Fibroblast of villous mesenchyme (primary cell): Measurements from ENCODE around the gene FRAS1. TPM values are rescaled to one million over a fixed set of nuclear protein-coding genes. Genes with fewer than 3 reads are reported as not detected.

ENCODE experiments used
- DNase-seq: peaks from one replicate; pipeline ENCODE4 v3.0.0-alpha.2; 2010; ENCODE audit warnings: low read depth
- H3K4me3 ChIP-seq: 2 replicates; pipeline ENCODE4 v1.5.1; 2011; ENCODE audit warnings: low read depth, mild to moderate bottlenecking, low read length
- total RNA-seq: library from RNA; depleted of rRNA; stranded (reverse); fragments of >200 nt; gene quantifications from 2 replicates; pipeline ENCODE4 v1.2.3, GENCODE V29; 2012
- TF ChIP-seq, protein P1 (sequence below): IDR thresholded peaks from 2 replicates; pipeline ENCODE4 v1.5.1; 2012; ENCODE audit warnings: low read depth, mild to moderate bottlenecking, low read length; ENCODE audit not compliant: insufficient read depth

FRAS1 gene
- total RNA-seq, 1 donor, result 1.3 TPM

DNA sequence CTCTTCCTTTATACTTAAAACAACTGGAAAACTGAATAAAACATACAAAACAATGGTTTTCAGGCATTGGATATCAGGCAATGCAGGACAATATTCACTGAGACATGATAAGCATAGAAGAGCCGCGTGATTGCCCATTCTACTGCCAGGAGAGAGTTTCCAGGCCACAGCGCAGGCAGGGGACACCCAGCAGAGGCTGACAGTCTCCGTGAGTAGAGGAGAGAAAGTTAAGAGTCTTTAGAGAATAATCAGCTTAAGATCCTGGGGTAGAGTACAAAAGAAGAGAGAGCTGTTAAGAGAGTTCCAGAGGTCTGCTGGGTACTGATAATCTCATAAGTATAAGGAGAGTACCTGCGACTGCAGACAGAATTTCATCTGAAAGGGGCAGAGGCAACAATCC lies 18.4 kb upstream of the FRAS1 start:
- TF ChIP-seq, protein P1, sequence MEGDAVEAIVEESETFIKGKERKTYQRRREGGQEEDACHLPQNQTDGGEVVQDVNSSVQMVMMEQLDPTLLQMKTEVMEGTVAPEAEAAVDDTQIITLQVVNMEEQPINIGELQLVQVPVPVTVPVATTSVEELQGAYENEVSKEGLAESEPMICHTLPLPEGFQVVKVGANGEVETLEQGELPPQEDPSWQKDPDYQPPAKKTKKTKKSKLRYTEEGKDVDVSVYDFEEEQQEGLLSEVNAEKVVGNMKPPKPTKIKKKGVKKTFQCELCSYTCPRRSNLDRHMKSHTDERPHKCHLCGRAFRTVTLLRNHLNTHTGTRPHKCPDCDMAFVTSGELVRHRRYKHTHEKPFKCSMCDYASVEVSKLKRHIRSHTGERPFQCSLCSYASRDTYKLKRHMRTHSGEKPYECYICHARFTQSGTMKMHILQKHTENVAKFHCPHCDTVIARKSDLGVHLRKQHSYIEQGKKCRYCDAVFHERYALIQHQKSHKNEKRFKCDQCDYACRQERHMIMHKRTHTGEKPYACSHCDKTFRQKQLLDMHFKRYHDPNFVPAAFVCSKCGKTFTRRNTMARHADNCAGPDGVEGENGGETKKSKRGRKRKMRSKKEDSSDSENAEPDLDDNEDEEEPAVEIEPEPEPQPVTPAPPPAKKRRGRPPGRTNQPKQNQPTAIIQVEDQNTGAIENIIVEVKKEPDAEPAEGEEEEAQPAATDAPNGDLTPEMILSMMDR, result no peak
- no peak for DNase-seq
- H3K4me3 ChIP-seq, result no peak overlapping the region

DNA sequence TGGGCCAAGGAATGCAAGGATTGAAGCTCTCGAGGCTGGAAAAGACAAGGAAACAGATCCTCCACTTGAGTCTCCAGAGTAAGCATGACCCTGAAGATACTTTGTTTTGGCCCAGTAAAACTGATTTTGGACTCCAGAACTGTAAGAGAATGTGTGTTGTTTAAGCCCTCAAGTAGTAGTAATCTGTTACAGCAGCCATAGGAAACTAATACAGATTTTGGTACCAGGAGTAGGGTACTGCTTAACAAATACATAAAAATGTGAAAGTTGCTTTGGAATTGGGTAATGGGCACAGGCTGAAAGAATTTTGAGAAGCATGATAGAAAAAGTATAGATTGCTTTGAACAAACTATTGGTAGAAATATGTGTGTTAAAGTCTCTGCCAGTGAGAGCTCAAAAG lies 17.4 kb upstream of the FRAS1 start:
- no peak for DNase-seq
- TF ChIP-seq, protein P1, result no peak
- H3K4me3 ChIP-seq, result no peak overlapping the region

DNA sequence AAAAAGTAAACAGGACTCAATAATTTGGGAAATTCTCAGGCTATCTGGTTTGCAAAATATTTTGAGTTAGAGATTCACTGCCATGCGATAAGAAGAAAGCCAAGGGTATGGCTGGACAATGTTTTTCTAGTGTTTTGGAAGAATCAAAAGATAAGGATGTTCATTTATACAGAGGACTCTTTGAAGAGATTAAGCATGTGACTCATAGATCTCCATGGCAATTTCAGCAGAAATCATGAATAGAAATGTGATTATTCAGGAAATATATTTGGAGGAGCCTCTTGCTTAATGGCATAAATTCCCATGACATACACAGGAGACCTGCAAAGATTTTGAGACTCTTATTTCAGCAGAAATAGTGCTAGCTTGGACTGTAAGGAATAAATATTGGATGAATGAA lies 16.7 kb upstream of the FRAS1 start:
- no peak for DNase-seq
- TF ChIP-seq, protein P1, result no peak

DNA sequence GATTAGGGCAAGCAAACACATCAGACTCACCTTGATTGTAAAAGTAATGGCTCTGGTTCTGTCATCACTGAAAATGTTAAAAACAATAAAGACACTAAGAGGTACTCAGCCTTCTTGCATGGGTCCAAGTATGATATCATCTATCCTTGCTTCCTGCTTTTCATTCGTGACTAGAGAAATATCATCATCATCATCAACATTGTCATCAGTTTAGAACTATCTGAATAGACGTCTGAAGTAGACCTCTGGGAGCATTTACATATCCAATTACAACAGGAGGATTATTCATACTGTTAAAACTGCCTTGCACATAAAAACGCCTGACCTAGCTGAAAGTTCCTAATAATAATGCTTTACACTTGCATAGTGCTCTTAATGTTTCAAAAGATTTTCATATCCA lies 9.8 kb upstream of the FRAS1 start:
- DNase-seq, result no peak
- H3K4me3 ChIP-seq, result no peak overlapping the region
- TF ChIP-seq, protein P1, result no peak

More for the DNA sequence above, 16.7 kb upstream of the FRAS1 start:
- H3K4me3 ChIP-seq, result no peak overlapping the region

DNA sequence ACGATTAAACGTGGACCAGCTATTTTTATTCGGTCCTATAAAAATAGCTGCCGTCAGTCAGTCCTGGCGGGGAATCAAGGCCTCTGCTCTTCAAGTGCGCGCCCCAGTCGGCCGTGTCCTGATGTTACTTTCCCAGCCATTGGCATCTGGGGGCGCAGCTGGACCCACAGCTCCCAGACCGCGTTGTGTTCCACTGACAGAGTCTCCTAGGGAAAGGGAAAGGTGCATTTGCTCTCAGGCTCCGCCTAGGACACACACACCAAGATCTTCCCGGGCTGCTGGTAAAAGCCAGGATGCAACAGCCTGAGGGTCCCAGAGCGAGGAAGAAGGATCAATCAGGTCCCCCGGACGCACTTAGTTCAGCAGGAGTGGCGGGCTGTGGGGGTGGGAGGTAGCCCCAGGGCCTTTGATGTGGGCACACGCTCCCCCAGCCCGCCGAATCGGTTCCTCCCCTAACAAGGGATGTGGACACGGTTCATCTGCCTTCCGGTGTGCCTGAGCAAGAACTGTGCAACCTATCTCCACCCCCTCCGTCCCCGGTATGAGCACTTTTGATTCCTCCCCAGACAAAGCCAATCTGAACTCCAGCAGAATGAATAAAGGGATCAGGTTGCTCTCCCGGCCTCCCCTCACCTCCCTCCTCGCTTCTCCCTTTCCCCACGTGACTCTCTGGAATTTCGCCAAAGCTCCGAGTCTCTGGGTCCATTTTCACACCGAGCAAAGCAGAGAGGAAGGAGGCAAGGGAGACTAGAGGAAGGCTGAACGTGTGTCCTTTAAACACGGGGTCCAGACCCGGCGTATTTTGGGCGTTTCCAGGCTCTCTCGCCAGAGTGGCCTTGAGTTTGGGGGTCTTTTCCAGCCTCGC lies 626 bp upstream of the FRAS1 start:
- TF ChIP-seq, protein P1, result no peak
- DNase-seq, result peak; percentile 41
- H3K4me3 ChIP-seq, result peak overlapping the region; percentile 59

DNA sequence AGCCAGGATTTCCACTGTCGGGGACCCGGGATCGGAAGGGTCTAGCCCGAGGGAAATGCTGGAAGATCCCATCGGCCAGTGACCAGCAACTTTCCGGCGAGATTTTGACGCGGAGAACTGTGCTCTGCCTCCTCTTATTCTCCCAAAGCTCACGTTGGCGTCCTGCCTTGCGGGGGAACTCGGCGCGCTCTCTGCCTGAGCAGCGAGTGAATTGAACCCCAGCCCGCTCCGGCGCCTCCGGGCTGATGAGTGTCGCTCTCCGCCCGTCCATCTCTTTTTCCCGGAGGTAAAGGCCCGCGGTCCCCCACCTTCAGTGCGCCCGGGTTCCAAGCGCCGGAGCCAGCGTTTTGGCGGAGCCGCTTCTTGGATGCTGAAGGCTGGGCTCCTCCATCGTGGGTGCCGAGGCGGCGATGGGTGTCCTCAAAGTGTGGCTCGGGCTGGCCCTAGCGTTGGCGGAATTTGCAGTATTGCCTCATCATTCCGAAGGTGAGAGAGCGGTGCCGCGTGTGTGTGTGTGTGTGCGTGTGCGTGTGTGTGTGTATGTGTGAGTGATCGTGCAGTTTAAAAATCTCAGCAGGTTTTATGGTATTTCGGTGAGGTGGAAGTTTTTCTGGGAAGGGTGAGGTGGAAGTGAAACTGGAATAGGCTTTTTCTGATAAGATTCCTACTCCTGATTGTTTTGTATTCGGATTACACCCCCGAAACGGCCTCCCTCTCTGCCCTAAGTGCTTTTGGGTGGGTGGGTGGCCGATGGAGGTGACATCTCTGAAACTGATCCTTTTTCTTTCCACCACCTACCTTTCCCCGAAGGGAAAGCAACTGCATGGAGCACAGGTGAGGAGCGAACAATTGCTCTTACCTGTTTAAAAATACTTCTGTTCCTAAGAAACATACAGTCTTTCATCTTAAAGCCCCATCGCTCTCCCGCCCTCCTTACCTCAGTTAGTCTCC lies 752 bp downstream of the FRAS1 start:
- H3K4me3 ChIP-seq, result peak overlapping the region; percentile 59
- peak; percentile 16 for DNase-seq
- TF ChIP-seq, protein P1, result no peak
